ENCODE measurements around the gene TRAF2.

Gene TRAF2

DNA sequence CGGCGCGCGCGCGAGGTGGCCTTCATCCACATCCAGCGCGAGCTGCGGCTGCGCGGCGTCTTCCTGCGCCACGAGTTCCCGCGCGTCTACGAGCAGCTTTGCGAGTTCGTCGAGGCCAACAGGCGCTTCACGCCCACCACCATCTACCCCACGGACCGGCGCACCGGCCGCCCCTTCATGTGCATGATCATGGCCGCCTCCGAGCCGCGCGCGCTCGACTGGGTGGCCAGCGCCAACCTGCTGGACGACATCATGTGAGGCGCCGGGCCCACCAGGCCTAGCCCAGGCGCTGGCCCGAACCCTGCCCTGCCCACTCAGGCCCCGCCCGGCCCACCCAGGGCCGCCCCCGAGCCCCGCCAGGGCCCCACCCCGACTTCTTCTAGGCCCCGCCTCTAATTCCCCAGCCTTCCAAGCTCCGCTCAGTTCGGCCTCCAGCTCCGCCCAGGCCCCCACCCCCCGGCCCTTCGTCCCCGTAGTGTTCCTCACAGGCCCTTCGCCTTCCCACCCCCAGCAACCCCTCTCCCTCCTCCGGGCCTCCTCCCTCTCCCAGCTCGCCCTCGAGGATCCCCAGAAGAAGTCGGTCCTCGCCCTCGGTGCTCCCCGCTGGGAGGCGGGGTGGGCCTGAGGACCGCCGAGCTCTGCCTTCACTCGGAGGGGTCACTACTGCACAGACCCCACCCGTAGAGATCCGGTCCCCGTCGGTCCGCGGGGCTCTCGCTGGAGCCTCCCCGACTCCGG is 39.1 kb upstream of the TRAF2 start:
- no peak for DNase-seq (ENCODE audit: low read depth in 2 of 2)

DNA sequence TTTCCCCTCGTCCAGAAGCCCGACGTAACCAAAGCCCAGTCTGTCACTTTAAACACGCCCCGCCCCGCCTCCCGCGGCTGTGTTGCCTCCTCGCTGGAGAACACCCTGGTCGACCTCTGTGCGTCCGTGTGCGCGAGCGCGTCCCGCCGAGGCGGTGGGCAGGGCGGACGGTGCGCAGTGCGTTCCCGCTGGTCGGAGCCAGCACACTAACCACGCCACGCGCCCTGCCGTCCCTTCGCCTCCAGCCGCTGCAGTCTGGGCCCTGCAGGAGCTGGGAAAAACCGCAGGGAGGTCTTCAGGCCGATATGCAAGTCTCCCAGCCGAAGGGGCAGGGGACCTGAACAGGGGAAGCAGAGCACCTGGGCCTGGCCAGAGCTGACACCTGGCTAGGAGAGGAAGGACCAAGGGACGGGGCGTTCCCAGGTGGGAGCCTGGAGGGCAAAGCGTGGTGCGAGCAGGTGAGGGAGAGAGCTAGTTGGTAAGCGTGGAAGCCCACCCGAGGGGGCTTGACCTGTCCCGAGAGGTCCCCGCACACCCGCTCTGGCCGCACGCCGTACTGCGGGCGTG is 38.4 kb upstream of the TRAF2 start:
- peak; percentile 40 to 42 for DNase-seq (ENCODE audit: low read depth in 2 of 2)

DNA sequence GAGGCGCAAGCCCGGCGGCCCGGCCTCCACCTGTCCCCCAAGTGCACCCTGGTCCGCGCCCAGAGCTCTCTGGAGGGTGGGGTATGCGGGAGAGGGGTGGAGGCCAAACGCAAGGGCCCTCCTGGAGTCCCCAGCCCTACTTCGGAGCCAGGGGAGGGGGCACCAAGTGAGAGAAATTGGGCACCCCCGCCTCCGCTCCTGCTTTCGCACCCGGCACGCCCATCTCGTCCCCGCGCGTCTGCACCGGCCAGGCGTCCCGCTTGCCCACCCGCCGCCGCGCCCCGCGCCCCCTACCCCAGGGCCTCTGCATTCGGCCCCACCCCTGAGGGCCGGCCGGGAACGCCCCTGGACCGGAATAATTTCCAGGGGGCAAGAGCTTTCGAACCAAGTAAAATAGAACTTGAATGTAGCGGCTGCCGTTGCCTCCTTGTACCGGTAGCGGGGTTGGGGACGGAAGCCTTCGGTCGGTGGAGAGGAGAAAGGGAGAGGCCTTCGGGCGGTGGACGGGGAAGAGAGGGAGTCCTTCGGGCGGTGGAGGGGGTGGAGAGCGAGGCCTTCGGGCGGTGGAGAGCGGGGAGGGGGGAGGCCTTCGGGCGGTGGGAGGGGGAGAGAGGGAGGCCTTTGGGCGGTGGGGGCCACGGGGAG is 37.8 kb upstream of the TRAF2 start:
- no peak for DNase-seq (ENCODE audit: low read depth in 2 of 2)

DNA sequence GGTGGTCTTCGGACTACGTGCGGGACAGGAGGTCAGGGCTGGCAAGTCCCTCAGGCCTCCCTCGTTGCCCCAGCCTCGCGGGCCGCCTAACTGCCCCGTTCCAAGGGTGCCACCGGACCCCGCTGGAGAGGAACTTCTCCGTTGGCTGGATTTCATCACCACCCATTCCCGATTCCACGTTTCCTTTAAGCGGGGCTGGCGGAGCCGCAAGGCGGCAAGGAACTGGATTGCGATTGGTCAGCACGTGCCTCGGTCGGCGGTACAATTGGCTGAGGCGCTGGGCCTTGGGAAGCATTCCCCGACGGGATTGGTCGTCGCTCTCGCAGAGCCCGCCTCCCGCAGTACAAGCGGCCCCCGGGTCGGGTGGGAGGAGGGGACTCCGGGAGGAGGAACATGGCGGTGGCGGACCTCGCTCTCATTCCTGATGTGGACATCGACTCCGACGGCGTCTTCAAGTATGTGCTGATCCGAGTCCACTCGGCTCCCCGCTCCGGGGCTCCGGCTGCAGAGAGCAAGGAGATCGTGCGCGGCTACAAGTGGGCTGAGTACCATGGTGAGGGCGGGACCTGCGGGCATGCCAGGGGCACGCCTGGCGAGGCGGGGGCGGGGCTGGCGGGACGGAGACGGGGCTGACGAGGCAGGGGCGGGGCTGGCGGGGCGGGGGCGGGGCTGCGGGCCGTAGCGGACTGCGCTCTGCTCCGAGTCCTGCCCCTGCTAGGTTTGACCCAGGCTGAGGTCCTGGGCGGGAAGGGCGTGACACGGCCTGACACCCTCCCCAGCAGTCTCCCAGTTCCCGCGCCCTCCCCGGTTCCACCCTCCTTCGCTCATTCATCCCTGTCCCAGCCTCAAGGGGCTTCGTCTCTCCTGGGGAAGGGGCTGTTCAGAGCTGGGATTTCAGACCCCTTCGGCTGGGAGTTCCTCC is 37.0 kb upstream of the TRAF2 start, which contains the start of gene PHPT1:
Gene PHPT1, plus strand, starts transcription at position 372 of the 922 bp plus-strand sequence. Its CDS starts 22 bp downstream, at position 394.
- peak; percentile 84 to 94 for DNase-seq (ENCODE audit: low read depth in 2 of 2)

DNA sequence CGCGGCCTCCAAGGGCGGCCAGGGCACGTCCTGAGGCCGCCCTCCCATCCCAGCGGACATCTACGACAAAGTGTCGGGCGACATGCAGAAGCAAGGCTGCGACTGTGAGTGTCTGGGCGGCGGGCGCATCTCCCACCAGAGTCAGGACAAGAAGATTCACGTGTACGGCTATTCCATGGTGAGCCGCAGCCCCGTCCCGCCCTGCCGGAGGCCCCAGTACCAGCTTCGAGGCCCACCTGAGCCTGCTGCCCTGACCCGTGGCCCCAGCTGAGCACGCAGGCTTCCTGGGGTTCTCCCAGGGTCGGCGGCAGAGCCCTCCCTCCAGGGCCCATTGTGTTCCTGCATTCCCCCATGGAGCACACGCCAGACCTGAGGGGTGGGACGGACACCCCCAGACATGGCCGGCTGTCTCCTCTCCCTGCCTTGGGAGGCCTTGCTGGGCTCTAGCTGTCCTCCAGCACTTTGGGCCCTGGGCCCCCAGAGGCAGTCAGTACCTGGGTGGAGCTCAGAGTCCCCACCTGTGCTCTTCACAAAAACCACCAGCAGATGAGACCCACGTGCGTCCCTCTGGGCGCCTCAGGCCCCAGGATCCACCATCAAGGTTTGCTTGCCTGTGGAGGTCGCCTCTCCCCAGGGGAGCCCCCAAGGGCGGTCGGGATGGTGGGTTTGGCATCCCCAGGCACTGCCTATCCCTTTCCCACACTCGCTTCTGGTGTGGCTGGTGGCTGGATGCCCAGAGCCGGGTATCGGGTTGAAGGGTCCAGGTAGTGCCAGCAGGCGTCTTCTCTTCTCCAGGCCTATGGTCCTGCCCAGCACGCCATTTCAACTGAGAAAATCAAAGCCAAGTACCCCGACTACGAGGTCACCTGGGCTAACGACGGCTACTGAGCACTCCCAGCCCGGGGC is 36.1 kb upstream of the TRAF2 start:
- no peak for DNase-seq (ENCODE audit: low read depth in 2 of 2)

DNA sequence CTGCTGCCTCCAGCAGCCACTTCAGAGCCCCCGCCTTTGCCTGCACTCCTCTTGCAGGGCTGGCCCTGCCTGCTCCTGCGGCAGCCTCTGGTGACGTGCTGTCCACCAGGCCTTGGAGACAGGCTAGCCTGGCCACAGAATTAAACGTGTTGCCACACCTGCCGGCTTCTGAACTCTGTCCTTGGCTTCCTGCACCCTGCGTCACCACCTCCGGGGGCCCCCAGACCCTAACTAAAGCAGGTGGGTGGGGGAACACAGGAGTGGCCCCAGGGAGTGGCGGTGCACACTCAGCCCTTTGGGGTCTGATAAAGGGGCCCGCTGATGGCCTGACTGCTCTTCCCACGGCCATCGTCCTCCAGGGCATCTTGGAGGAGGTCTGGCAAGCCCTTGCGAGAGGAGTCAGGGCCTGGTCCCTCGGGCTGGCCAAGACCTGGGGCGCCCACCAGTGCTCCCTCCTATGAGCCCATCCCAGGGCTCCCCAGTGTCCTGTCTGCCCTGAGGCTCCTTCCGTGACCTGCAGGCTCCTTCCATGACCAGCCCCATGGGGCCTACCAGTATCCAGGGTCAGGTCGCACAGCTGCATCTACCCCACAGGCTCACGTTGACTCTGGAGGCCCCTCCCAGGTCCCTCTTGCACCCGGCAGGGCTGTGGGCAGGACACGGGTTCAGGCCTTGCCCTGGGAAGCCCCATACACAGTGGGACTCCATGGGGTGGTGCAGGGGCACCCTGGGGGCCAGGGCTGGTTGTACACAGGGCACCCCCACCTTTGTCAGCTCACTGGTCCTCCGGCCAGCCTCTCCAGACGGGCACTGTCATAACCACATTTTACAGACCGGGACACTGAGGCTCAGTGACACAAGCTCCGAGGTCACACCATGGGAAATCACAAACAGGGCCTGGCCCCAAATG is 35.2 kb upstream of the TRAF2 start:
- no peak for DNase-seq (ENCODE audit: low read depth in 2 of 2)

DNA sequence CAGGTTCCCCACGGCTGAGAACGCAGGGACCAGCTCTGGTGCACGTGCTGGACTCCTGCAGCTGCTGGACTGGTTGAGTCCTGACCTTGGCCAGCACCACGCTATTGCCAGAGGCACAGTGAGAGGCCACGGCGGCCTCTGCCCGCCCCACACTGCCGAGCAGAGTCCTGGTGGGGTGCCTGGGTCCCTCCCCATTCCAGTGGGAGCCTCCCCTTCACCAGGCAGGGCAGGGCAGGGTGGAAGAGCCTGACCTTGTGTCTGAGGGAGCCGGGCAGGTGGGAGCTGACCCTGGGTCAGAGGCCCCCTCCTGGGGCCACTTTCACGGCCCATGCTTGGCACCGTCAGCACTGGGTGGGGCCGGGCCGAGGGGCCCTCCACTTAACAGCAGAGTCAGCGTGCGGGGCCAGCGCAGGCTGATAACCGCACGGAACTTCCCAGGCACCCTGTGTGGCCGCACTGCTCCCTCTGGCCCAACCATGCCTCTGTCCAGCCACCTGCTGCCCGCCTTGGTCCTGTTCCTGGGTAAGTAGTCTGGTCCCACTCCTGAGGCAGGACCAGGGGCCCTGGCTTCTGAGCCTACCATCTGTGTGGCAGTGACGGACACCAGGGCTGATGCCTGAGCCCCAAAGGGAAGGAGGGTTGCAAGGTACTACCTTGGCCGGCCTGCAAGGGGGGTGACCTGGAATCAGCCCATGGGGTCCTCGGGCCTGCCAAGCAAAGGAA is 34.2 kb upstream of the TRAF2 start, which contains the start of gene MAMDC4:
Gene MAMDC4, plus strand, starts transcription at position 406 of the 723 bp plus-strand sequence. Its CDS starts 71 bp downstream, at position 477.
- no peak for DNase-seq (ENCODE audit: low read depth in 2 of 2)

DNA sequence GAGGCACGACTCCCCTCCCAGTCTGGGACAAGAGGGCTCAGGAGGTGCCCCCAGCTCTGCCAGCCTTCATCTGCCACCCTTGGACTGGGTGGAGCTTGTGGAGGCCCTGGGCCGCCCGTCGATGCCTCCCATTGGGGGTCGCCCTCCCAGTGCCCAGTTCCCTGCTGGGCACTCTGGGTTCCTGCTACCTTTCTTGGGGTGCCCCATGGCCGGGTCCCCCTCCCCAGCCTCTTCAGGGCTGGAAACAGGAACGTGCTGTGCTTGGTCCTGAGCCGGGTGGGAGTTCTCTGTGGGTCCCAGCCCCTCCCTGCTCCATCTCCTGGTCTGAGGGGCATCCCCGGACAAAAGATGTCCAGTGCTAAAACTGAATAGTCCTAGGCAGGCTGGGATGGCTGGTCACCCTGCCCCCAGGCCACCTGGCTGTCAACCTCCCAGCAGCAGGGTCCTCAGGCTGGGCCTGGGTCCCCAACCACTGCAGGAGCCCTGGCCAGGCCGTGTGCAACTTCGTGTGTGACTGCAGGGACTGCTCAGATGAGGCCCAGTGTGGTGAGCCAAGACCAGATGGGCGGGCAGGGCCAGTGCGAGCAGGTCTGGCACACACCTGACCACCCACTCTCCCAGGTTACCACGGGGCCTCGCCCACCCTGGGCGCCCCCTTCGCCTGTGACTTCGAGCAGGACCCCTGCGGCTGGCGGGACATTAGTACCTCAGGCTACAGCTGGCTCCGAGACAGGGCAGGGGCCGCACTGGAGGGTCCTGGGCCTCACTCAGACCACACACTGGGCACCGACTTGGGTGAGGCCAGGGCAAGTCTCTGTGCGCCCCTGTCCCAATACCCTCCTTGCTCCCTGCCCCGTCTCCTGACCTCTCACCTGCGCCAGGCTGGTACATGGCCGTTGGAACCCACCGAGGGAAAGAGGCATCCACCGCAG is 33.4 kb upstream of the TRAF2 start:
- DNase-seq (ENCODE audit: low read depth in 2 of 2), result no peak

DNA sequence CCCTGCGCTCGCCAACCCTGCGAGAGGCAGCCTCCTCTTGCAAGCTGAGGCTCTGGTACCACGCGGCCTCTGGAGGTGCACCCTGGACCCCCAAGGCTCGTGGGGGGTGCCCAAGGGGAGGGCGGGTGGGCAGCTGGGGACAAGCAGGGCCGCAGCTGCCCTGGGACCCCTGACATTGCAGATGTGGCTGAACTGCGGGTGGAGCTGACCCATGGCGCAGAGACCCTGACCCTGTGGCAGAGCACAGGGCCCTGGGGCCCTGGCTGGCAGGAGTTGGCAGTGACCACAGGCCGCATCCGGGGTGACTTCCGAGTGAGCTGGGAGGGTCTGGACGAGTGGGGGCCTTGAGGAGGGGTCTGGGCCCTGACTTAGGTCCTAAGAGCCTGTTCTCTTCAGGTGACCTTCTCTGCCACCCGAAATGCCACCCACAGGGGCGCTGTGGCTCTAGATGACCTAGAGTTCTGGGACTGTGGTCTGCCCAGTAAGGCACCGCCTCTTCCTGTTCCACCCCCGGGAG is 32.7 kb upstream of the TRAF2 start:
- no peak for DNase-seq (ENCODE audit: low read depth in 2 of 2)

DNA sequence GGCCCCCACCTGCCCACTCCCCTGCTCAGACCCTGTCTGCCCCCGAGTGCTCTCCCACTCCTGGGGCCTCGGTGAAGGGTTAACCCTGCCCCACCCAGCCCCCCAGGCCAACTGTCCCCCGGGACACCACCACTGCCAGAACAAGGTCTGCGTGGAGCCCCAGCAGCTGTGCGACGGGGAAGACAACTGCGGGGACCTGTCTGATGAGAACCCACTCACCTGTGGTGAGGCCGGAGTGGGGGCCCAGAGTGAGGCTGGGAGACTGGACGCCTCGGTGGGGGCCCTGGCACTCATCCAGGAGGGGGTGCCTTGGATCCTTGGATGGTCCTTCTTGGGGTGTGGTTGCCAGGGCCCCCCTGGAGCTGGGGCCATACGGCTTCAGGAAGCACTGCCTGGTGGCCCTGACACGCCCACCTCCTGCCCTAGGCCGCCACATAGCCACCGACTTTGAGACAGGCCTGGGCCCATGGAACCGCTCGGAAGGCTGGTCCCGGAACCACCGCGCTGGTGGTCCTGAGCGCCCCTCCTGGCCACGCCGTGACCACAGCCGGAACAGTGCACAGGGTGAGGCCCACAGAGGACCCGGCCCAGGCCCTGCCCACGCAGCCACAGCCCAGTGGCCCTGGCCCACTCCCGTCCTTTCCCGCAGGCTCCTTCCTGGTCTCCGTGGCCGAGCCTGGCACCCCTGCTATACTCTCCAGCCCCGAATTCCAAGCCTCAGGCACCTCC is 32.0 kb upstream of the TRAF2 start:
- no peak for DNase-seq (ENCODE audit: low read depth in 2 of 2)

DNA sequence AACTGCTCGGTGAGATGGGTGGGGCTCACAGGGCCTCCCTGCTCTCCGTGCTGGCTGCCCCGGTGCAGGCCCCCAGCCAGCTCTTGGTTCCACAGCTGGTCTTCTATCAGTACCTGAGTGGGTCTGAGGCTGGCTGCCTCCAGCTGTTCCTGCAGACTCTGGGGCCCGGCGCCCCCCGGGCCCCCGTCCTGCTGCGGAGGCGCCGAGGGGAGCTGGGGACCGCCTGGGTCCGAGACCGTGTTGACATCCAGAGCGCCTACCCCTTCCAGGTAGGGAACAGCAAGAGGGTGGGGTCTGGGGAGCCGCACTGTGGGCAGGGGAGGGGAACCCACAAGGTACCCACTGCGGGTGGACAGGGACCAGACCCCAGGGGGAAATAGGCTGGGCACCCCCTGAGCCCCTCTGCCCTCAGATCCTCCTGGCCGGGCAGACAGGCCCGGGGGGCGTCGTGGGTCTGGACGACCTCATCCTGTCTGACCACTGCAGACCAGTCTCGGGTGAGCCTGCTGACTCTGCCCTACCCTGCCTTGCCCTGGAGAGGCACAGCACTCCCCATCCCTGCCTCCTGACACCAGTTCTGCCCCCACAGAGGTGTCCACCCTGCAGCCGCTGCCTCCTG is 31.4 kb upstream of the TRAF2 start:
- no peak for DNase-seq (ENCODE audit: low read depth in 2 of 2)

DNA sequence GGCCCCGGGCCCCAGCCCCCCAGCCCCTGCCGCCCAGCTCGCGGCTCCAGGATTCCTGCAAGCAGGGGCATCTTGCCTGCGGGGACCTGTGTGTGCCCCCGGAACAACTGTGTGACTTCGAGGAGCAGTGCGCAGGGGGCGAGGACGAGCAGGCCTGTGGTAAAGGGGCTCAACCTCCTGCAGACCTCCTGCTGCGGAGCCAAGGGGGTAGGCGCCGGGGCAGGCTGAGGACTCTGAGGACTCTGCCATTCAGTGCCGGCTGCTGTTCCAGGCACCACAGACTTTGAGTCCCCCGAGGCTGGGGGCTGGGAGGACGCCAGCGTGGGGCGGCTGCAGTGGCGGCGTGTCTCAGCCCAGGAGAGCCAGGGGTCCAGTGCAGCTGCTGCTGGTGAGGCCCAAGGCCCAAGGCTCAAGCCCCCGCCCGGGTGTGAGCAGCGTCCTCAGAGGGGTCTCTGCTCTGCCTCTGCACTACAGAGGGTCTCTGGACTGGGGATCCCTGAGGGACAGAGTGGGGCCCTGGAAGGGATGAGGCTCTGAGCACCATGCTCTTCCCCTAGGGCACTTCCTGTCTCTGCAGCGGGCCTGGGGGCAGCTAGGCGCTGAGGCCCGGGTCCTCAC is 30.7 kb upstream of the TRAF2 start:
- no peak for DNase-seq (ENCODE audit: low read depth in 2 of 2)

DNA sequence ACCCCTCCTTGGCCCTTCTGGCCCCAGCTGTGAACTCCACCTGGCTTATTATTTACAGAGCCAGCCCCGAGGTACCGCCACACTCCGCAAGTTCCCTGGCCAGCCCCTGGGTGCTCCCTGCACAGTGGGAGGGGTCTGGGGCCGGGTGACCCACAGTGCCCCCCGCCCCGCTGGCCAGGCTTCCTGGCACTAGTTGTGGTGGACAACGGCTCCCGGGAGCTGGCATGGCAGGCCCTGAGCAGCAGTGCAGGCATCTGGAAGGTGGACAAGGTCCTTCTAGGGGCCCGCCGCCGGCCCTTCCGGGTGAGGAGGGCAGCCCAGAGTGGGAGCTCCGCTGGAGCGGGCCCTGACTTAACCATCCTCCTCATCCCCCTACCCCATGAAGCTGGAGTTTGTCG is 30.2 kb upstream of the TRAF2 start:
- DNase-seq (ENCODE audit: low read depth in 2 of 2), result no peak

DNA sequence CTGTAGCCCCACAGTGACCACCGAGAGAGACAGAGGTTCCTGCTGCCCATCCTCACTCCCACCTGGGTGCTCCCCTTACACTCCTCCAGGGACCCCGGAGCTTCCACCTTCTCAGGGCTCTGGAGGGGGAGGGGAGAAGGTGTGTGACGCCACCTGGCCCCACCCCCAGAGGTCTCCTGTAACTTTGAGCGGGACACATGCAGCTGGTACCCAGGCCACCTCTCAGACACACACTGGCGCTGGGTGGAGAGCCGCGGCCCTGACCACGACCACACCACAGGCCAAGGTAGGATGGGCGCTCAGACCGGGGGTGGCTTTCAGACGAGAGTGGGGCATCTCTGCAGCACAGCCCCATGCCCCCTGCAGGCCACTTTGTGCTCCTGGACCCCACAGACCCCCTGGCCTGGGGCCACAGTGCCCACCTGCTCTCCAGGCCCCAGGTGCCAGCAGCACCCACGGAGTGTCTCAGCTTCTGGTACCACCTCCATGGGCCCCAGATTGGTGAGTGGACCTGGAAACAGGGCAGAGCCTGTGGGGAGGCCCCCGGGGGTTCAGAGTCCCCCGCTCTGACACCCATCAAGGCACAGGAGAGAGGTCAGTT is 29.7 kb upstream of the TRAF2 start:
- DNase-seq (ENCODE audit: low read depth in 2 of 2), result no peak

DNA sequence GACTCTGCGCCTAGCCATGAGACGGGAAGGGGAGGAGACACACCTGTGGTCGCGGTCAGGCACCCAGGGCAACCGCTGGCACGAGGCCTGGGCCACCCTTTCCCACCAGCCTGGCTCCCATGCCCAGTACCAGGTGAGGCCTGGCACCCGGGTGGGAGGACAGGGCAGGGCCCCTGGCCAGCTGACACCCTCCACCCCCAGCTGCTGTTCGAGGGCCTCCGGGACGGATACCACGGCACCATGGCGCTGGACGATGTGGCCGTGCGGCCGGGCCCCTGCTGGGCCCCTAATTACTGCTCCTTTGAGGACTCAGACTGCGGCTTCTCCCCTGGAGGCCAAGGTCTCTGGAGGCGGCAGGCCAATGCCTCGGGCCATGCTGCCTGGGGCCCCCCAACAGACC is 29.1 kb upstream of the TRAF2 start:
- no peak for DNase-seq (ENCODE audit: low read depth in 2 of 2)

All from stimulated activated CD8-positive, alpha-beta memory T cell treated with anti-CD3 and anti-CD28 coated beads, Interleukin-2, amount 100 ng/mL, for 1 hour (primary cell).